Amniotic stem cell (primary cell): ENCODE data around the gene FASLG.
"Not testable (repeated sequence)": the region's sequence is repeated elsewhere in the genome, so short reads cannot be mapped to it uniquely, and the experiment has no call there.

Experiments used
- DNase-seq: peaks from one replicate; lab custom pipeline; 2025; lab: John Stamatoyannopoulos, UW

FASLG gene

GRCh38 chr1:172686143-172686542 is 27.2 kb downstream of the FASLG start:
- no peak for DNase-seq

- DNase-seq: not testable (repeated sequence)
Observed at GRCh38 chr1:172688428-172689085, 29.7 kb downstream of the FASLG start.

GRCh38 chr1:172690925-172691324 is 32.0 kb downstream of the FASLG start:
- not testable (repeated sequence) for DNase-seq

- no peak for DNase-seq
Observed at GRCh38 chr1:172697534-172698002, 38.7 kb downstream of the FASLG start.

- DNase-seq: no peak
Observed at GRCh38 chr1:172698224-172698623, 39.3 kb downstream of the FASLG start.

- peak; percentile 22 for DNase-seq
Observed at GRCh38 chr1:172699111-172699510, 40.2 kb downstream of the FASLG start.

- DNase-seq: no peak
Observed at GRCh38 chr1:172699695-172700227, 40.9 kb downstream of the FASLG start.

- DNase-seq: no peak
Observed at GRCh38 chr1:172700556-172700955, 41.7 kb downstream of the FASLG start.

GRCh38 chr1:172704001-172704400 is 45.1 kb downstream of the FASLG start:
- no peak for DNase-seq

GRCh38 chr1:172704420-172705210 is 45.7 kb downstream of the FASLG start:
- DNase-seq: no peak

- no peak for DNase-seq
Observed at GRCh38 chr1:172708452-172708851, 49.5 kb downstream of the FASLG start.

GRCh38 chr1:172711558-172711957 is 52.7 kb downstream of the FASLG start:
- no peak for DNase-seq

- DNase-seq: no peak
Observed at GRCh38 chr1:172713466-172713865, 54.6 kb downstream of the FASLG start.
